Activated CD8-positive, alpha-beta memory T cell treated with anti-CD3 and anti-CD28 coated beads, Interleukin-2, amount 50 U/mL, for 1 hour (primary cell): ENCODE measurements around the gene GPC6.

ENCODE experiments used
- DNase-seq: peaks from one replicate; pipeline ENCODE4 v3.0.0-alpha.2; 2020; ENCODE audit errors: extremely low read depth

The GPC6 gene

DNA sequence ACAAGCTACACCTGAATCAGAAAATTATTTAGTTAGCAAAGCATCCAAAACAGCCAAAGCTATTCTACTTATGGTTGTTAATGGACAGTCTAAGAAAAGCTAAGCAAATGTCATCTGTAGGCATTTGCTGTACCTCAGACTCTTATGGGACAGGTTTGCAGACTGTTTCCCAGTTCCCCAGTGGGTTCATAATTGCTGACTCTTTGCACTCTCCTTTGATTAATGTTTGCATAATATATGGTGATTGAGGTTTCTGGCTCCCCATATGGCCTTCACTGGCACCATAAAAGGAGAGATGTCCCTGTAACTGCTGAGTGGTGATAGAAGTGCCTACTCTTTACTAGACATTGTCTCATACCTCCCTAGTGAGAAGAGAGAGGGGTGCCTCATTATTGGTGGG, 142.1 kb downstream of the GPC6 start:
- no peak for DNase-seq

DNA sequence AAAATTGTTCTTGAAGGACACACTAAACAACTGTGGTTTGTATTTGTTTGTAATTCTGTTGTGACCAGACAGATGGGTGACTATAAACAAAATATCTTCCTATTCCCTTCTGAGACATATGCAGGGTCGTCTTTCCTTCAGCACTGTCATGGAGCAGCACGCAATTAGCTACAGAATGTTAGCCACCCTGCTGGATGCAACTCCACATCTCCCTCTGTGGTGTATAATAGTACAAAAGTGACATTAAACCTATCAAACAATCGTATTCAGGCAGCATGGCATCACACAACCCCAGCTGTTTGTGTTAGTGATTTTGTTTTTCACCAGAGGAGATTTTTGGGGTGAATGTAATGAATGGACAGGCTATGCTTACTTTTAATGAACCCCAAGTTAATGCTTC, 146.2 kb downstream of the GPC6 start:
- no peak for DNase-seq

DNA sequence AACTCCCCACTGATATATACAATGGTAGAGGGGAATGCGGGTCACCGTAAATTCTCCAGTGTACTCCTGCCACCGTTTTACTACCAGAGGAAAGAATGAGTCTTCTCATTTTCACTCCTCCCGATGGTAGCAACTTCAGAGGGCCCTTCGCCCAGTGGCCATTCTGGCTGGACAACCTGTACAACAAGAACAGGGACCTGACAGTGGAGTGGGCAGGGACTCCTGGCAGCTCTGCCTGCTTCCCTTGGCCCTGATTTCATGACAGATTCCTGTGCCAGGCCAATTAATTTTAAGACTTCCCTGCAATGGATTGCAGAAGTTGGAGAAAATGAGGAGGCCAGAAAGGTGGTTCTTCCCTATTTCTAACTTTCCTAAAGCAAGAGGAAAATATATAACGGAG, 148.9 kb downstream of the GPC6 start:
- no peak for DNase-seq

DNA sequence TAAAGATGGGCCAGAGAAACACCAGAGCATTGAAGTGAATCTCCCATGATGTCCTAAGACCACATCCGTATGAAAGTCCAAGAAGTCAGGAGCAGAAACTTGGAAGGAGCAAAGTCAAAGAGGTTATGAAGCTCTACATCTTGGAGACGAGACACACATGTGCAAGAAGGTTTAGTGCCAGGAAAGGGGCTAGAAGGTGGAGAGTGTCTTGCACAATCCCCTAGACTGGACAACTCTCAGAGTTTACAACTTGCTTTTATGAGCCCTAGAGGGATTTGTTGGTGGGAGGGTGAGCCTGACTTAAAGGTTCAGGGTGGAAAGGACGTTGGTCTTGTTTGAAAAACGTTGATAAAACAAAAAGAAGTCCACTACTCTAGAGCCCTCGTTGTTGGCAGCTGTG, 150.6 kb downstream of the GPC6 start:
- no peak for DNase-seq

DNA sequence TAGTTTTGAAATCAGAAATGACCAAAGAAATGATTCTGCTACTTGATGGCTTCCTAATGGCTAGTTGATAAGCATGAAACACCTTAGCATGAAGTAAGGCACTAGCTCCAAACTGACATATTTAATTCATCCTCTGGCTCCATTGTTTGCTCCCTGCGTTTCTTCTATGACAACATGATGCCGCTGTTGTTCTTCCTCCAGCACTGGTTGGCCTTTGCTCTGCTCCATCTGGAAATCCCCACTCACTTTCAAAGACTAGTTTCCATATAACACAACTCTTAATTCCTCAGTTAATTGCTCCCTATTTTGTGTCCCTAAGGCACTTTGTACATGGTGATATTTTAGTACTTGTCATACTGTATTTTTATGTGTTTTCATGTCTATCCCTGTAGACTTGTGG, 151.6 kb downstream of the GPC6 start:
- DNase-seq, result no peak

DNA sequence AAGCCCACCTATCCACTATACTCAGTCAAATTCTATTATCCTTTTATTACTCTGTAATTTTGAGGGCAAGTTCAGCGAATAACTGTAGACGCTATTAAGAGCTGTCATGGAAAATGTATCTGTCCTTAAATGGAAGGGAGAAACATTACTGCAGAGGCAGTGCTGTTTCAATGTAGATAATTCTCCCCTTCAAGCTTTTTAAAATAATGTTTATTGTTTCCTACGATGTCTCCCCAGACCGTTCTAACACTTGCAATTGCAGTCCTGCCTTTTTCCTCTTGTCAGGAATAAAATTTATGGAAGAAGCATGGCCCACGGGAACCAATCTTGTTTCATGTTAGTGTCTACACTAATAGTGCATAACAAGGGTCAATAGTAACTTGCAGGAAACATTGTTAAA, 159.5 kb downstream of the GPC6 start:
- no peak for DNase-seq

DNA sequence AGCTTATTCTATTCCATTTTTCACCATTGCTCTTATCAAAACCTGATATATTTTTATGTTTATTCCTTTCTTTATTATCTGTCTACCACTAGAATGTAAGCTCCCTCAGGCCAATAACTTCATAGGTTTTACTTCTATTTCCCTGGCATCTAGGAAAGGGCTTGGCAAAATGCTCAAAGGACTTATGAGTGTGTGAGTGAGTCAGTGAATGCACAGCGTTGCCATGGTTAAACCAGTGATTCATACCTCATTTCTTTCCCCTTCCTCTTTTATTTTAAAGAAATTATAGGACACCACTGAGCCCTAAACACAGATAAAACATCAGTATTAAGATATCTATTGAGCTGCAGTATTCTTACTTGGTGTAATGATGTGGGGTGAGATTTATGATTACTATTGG, 162.1 kb downstream of the GPC6 start:
- no peak for DNase-seq

DNA sequence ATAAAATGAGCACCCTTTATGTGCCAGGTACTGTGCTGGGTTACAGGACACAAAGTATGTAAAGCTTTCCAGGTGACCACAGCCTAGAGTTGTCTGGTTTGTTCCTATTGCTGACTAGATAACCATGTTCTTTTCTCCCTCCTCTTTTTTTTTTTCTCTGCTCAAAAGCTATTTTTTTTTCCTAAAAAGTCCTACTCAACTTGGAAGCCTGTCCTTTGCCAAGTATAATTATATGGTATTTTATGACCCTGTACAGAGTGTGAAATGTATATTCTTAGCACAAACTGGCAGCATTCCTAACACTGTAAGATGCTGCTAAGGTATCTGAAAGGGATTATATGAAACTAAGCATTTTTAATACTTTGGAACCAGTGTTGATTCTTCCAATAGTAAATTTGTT, 171.0 kb downstream of the GPC6 start:
- no peak for DNase-seq

DNA sequence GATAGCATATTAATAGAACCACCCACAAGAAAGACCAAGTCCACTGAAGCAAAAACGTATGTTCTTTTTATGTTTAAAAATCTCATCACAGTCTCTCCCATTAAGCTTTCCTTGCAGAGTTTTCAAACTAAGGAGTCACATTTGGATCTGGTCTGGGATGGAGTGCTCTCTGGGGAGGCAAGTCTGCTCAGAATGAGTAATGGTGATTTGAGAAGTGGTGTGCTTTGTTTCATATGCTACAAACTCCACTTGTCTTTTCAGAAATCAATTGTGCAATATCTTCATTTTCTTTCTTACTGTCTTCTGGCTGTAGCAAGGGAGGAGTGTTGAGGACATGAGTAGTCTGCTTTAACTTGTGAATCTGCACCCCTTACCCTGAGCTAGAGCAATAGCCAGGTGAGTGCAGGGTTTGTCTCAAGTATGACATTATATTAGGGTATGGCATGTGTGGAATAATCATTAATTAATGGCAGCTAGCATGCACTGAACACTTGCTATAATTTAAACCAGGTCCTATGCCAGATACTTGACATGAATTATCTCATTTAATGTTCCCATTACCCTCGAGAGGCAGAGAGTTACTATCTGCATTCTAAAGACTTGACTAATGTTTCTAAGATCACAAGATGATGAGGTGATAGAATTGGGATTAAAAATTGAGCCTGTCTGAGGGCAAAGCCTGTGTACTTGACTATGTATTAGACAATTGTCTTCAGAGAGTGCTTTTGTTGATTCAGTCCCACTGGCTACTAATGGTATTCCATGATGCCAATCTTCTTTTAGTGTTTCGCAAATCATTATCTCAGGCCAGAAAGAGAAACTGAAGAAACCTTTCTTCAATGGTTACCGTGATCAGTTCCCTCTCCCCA, 171.8 kb downstream of the GPC6 start:
- no peak for DNase-seq

DNA sequence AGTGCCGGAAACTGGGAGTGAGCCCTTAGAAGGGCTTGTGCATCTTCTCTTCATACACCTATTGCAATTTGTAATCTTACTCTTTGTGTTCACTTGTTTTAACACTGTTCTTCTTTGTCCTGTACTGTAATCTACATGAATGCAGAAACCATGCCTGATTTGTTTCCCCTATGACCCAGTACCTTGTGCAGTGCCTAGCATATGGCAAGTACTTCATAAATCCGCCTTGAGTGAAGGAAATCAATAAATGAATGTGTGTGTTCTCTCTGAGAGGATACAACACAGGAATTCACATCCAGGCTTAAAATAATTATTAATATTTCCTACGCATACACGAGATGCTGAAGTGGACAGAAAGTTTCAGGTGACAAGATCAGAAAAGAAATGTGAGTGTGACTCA, 172.6 kb downstream of the GPC6 start:
- DNase-seq, result no peak

DNA sequence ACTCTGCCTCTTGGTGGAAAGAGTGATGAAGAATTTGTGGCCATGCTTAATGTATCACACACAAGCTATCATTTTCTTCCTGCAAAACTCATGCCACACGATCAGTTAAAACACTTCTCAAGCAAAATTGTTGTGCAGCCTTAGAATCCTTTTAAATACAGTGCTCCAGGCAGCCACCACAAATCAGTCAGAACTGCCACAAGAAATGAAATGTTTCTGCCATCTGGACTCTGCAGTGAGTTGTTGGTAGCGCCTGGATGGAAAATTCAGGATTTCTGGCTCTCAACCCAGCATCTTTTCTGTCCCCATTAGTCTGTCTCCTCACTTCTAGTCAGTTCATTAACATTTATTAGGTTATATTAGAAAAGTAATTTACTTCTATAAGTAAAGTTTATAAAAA, 179.5 kb downstream of the GPC6 start:
- no peak for DNase-seq

DNA sequence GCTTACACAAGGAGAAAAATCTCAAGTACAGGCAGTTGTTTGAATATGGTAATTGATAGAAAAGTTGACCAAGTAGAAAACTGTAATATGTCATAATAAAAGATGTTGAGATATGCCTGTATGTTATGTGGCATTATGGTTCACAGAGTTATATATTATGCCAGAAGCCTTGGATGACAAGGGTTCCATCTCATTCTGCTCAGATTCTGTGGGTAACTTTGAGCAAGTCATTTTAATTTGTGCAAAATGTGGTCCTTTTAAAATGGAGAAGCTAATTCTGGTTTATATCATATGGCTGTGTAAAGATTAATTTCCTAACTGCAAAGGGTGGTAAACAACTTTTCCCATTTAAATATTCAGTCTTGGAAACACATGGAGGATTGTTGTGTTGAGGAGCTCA, 180.9 kb downstream of the GPC6 start:
- DNase-seq, result no peak

DNA sequence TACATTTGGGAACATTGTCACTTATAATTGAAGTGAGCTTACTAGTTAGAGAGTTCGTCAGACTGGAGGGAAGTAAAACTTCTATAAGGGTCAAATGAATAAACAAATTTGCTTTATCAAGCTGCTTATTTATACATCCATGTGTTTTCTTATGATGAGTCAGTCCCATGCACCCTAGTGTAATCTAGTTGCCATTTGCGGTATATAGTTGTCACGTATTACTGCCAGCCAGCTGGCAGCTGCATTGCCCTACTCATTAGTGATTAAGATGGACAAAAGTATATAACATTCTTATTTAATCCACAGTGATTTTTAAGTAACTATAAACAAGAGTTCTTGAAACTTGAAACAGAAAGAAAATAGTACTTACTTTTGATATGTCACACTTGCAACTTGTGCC, 182.4 kb downstream of the GPC6 start:
- no peak for DNase-seq

DNA sequence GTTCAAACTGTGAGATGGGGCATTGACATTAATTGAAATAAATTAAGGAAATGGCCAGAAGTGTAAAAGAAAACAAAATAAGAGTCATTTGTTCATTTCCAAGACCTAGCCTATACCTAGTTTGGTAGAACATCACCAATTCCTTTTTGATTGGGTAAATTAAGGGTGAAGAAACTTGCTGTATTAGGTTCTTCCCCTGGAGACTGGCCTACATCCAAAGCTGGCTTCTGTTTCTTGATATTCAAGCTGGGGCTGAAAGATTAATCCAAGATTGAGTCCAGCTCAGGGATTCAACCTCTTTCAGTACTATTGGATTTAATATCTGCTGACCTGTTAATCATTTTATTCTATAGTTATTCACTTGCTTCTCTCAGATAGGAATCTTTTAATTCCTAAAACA, 183.2 kb downstream of the GPC6 start:
- DNase-seq, result no peak

DNA sequence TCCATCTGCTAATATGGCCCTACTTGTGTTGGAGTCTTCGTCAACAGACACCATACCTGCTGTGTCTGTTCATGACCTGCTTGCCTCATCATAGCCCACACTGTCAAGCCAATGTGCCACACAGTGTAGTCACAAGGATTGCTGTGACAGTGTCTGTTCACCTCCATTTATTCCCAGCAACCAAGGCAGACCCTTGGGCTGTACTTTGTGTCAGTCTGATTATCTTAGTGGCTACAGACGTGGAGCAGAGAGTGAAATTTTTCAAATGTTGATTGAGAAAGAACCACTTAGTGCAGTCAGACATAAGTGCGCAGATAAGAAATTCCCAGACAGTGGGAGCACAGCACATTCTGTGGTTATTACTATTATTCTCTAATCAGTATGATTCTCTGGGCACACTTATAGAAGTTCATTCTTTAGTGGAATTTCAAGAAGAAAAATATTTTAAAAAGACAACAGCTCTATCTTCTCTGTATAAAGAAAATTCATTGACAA, 184.6 kb downstream of the GPC6 start:
- no peak for DNase-seq

DNA sequence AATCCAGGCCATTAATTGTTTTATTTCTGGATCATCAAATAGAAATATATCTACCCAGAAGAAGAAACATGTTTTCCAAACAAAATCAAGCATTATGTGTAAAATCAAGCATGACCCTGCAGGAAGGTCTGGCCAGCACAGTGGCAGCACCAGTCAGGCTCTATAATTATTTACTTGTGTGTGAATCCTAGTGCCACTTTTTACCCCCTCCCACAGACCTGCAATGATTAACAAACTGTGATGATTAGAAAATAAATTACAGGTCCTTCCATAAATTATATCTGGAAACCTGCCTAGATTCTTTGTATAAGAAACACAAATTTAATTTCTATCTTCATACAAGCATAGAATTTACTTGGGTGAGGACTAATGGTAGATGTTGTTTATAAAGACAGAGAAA, 186.1 kb downstream of the GPC6 start:
- no peak for DNase-seq

DNA sequence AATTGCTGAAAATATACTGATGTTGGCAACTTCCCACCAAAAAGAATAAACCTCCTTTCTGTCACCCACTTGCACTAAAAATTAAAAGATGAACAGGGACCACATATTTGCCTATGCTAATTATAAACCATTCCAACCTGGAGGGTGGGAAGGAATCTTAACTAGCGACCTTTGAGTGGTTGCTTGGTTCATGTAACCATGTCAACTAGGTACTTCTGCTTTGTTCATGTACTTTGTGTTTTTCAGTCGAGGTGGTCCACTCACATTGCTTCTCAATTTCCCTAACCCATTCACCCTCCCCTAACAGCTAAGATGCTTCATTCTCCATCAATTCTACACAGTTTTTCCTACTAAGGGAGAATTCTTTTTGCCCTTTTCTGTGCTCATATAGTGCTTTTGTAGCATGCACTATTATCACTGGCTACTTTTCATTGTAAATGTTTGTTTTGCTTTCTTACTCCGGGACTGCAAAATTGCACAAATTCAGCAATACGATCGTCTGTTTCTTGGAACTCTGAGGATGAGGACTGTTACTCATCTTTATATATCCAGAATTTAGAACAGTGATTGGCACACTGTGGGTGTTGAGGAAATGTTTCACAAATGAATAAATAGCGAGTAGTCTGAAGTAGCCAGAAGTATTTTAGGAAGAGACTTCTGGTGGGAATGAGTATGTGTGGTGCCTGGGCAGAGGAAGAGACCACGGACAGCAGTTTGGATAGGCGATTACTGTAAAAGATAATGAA, 187.5 kb downstream of the GPC6 start:
- no peak for DNase-seq

DNA sequence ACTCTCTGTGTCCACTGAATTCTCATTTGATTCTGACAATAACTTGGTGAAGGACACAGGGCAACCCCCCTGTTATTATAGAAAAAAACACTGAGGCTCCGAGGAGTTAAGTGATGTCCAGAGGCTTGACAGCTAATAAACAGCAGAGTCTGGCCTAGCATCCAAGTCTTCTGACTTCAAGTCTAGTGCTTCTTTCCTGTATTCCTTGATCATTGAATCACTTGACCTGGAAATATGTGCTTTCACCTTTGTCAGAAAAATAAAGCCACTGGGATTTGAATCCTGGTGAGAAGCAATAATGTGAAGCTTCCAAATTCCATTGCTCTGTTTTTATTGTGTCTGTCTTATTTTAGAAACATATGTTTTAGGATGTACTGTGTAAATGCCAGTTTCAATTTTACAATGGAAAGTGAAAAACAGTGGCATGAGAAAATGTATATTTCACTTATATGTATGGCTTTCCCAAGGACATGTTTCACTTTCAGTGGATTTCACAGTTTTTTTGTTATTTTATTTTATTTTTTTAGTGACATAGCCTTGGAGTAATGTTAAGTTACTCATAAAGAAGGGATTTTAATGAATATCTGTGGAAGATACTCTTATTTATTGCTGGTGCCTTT, 190.2 kb downstream of the GPC6 start:
- DNase-seq, result no peak

DNA sequence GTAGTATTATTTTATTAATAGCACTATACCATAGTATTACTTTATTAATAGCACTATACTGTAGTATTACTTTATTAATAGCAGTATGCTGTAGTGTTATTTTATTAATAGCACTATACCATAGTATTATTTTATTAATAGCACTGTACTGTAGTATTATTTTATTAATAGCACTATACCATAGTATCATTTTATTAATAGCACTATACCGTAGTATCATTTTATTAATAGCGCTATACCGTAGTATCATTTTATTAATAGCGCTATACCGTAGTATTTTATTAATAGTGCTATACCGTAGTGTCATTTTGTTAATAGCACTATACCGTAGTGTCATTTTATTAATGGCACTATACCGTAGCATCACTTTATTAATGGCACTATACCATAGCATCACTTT, 191.8 kb downstream of the GPC6 start:
- no peak for DNase-seq

DNA sequence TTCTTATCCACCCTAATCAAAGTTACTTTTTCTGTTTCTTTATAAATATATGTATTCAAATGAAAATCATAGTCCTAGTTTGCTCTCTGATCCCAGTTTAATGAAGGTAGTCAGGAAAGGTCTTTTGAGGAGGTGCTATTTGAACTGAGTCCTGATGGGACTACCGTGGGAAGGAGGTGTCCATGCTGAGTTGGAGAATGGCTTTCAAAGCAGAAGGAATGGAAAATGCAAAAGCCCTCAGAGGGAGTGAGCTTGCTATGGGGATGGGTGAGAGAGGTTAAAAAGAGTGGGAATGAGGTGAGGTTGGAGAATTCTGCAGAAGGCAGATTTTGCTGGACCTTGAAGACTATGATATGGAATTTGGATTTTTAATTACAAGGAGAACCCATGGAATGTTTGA, 193.6 kb downstream of the GPC6 start:
- DNase-seq, result no peak

DNA sequence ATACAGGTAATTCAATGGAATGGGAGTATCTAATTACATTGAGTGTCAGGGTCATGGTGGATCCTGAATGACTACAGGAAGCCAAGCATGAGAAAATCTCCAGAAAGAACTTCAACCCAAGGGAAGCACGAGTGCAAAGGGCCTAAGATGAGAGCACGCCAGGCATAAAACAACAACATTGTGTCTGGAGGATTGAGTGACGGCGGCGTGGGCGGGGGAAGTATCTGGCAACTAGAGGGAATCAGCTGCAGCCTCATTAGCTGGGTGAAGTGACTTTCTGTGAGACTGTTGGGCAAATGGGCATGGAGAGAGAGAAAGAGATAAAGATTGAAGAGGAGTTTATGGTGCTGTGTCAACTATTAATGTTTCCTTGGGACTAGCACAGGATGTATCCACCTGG, 194.3 kb downstream of the GPC6 start:
- DNase-seq, result no peak

DNA sequence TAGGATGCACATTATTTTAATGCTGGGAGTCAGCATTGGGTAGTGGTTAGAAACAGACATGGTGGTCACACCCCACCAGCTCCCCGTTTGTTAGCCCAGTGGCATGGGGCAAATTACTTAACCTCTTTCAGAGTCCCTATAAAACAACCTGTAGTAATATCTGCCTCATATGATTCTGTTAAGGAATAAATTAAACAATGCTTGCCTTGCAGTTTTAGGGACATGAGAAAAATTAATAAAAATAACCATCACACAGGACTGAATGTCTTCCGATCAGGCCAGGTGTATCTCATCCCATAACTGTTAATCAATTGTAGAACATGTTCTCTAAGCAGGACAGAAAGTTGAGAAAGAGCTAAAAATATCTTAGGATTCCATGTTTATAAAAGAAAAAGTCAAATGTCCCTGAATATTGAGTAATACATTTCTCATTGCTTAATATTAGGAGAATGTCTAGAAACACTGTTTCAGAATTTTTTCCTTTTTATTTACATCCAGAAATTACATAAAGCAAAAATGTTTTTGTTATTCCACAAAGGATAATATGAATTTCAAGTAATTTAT, 196.5 kb downstream of the GPC6 start:
- no peak for DNase-seq

DNA sequence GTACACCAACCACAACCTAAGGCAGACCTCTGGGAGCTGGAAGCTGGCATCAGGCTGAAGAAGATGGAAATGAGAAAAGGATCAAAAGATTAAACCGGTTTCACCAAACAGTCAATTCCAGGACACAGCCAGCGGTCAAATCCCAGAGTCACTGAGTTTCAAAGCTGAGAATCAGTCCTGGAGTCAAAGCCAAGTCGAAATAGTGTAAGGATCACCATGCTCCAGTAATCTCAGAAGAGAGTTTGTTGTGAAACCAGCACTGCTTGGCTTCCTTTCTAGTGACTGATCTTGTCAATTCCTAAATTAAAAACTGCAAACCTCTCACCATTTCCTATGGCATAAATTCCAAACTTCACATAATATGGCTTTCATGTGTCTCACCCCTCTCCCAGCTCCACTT, 198.8 kb downstream of the GPC6 start:
- DNase-seq, result no peak
